CD4-positive, alpha-beta T cell (primary cell): Measurements from ENCODE around the gene VHLL. TPM values are rescaled to one million over a fixed set of nuclear protein-coding genes. Genes with fewer than 3 reads are reported as not detected.
"Not testable (repeated sequence)": the region's sequence is repeated elsewhere in the genome, so short reads cannot be mapped to it uniquely, and the experiment has no call there.

Experiments used
- ATAC-seq: fragments of 200-7000 bp; cut with Tn5 transposase; one replicate; pipeline ENCODE4 v1.10.0; 2022; ENCODE audit warnings: mild to moderate bottlenecking; ENCODE audit not compliant: poor library complexity
- CTCF ChIA-PET: fragments of 350-600 bp; sonication (Branson Sonifier 250); formaldehyde crosslinking; loops from one replicate; lab custom pipeline; 2021; ENCODE audit warnings: antibody characterized with exemption, inconsistent platforms; lab: Charles Lee
- POLR2A ChIA-PET: fragments of 350-600 bp; sonication (Branson Sonifier 250); formaldehyde crosslinking; loops from one replicate; lab custom pipeline; 2021; ENCODE audit warnings: antibody characterized with exemption, inconsistent platforms; lab: Charles Lee
- DNase-seq, 14 experiments: peaks; one replicate each; pipeline ENCODE4 v3.0.0-alpha.2; 2013 to 2020; ENCODE audit warnings: mixed read lengths in 2 of 14
- H3K27ac ChIP-seq, 2 donors: one replicate each; pipeline versions ENCODE4 v1.5.1 to v1.7.0; 2013; ENCODE audit warnings: low read length in 2 of 2, low read depth in 1 of 2, mild to moderate bottlenecking in 1 of 2
- H3K27me3 ChIP-seq, 2 experiments: 1 replicate in 1 of 2; 2 replicates in 1 of 2; pipeline versions ENCODE4 v1.6.1 to v1.7.0; 2013; ENCODE audit warnings: low read length in 2 of 2, control low read depth in 1 of 2, mild to moderate bottlenecking in 1 of 2, moderate library complexity in 1 of 2; ENCODE audit not compliant: insufficient read depth in 2 of 2, control insufficient read depth in 1 of 2
- H3K36me3 ChIP-seq: one replicate; pipeline ENCODE4 v1.6.1; 2013; ENCODE audit warnings: low read length, control low read depth; ENCODE audit not compliant: insufficient read depth
- H3K4me1 ChIP-seq: one replicate; pipeline ENCODE4 v1.6.1; 2013; ENCODE audit warnings: low read length, control low read depth; ENCODE audit not compliant: insufficient read depth
- H3K4me3 ChIP-seq: one replicate; pipeline ENCODE4 v1.5.1; 2013; ENCODE audit warnings: mild to moderate bottlenecking, low read length, moderate library complexity
- H3K9me3 ChIP-seq, 2 experiments: 1 replicate in 1 of 2; 2 replicates in 1 of 2; pipeline versions ENCODE4 v1.6.1 to v1.7.0; 2013; ENCODE audit warnings: low read length in 2 of 2, mild to moderate bottlenecking in 2 of 2, control low read depth in 1 of 2, moderate library complexity in 1 of 2; ENCODE audit not compliant: control insufficient read depth in 1 of 2, insufficient read depth in 1 of 2
- H3K27ac Mint-ChIP-seq: one replicate; pipeline ENCODE4 v1.8.0; 2020; ENCODE audit warnings: mixed read lengths
- H3K27me3 Mint-ChIP-seq: one replicate; pipeline ENCODE4 v1.8.0; 2021; ENCODE audit warnings: mixed read lengths
- H3K36me3 Mint-ChIP-seq: one replicate; pipeline ENCODE4 v1.8.0; 2021; ENCODE audit warnings: low read depth, mixed read lengths
- H3K4me1 Mint-ChIP-seq: one replicate; pipeline ENCODE4 v1.8.0; 2021; ENCODE audit warnings: low read depth, mixed read lengths
- H3K4me3 Mint-ChIP-seq: one replicate; pipeline ENCODE4 v1.8.0; 2020; ENCODE audit warnings: mild to moderate bottlenecking, mixed read lengths
- H3K9me3 Mint-ChIP-seq: one replicate; pipeline ENCODE4 v1.8.0; 2020; ENCODE audit warnings: mixed read lengths
- intact Hi-C, 2 experiments: fragments of 100-400 bp; cut with DNase I in 1 of 2; cut with micrococcal nuclease in 1 of 2; formaldehyde crosslinking; loops; one replicate each; pipeline versions ENCODE4 v1.15.1 to v1.9.0; 2023 to 2025; cut with DNase I, micrococcal nuclease
- polyA plus RNA-seq, 2 donors: library from polyadenylated mRNA; unstranded; fragments of 120-200 nt; gene quantifications; one replicate each; pipeline ENCODE4 v1.2.1, GENCODE V29; 2013
- total RNA-seq, 174 experiments: library from RNA in 2 of 174; stranded (reverse) in 2 of 174; gene quantifications; one replicate each; pipeline ENCODE4 v1.2.3 and lab custom pipeline; 2021 to 2026
- TF ChIP-seq, protein P1 (sequence below): fragments of 200-600 bp; IDR thresholded peaks from one replicate; pipeline ENCODE4 v1.8.0; 2022; ENCODE audit warnings: antibody characterized with exemption, mild to moderate bottlenecking

Gene VHLL
- total RNA-seq: not detected
- not detected for polyA plus RNA-seq (2013, experiment 1 of 2)
- 0.12 TPM for polyA plus RNA-seq (2013, experiment 2 of 2)
- total RNA-seq (lab: John Stamatoyannopoulos, UW): 0 to 0.92 (median 0.11) reads per million in 172 experiments

DNA sequence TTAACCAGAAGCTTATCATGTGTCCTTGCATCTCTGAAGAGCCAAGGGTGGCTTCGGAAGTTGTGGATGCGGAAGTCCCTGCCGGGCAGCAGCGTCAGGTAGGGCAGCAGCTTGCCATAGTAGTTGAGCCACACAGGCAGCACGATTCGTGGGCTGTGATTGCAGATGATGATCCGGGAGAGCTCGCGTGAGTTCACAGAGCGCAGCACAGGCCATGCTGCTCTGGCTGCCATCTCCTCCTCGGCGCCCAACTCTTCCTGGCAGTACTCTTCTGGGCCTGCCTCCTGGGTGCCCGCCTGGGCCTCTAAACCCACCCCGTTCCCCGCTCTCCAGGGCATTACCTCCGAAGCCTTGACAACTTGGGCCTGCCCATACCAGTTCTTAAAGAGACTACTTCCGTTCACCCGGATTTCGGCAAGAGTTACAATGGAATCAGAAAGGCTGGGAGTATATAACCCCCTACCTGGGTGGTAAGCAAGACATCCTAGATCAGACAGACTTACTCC, at the start of gene VHLL:
Gene VHLL (minus strand): TSS at position 456 of the 506 bp plus-strand sequence. CDS start 118 bp downstream, at position 338.
- TF ChIP-seq, protein P1, sequence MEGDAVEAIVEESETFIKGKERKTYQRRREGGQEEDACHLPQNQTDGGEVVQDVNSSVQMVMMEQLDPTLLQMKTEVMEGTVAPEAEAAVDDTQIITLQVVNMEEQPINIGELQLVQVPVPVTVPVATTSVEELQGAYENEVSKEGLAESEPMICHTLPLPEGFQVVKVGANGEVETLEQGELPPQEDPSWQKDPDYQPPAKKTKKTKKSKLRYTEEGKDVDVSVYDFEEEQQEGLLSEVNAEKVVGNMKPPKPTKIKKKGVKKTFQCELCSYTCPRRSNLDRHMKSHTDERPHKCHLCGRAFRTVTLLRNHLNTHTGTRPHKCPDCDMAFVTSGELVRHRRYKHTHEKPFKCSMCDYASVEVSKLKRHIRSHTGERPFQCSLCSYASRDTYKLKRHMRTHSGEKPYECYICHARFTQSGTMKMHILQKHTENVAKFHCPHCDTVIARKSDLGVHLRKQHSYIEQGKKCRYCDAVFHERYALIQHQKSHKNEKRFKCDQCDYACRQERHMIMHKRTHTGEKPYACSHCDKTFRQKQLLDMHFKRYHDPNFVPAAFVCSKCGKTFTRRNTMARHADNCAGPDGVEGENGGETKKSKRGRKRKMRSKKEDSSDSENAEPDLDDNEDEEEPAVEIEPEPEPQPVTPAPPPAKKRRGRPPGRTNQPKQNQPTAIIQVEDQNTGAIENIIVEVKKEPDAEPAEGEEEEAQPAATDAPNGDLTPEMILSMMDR: no peak
- H3K27me3 ChIP-seq: no peaks in the 10 kb centered on the region
- Mint-ChIP-seq H3K27me3 (no peaks in the 10 kb centered on the region), H3K27ac (no peak within 1 kb of the TSS), H3K4me3 (peak within 1 kb of the TSS; percentile 15), H3K4me1 (peaks cover 17% of the 10 kb centered on the region), H3K36me3 (peaks cover 5% of the 10 kb centered on the region), H3K9me3 (no peaks in the 10 kb centered on the region)
- peaks cover 19% of the 10 kb centered on the region for H3K4me1 ChIP-seq
- no peaks in the 10 kb centered on the region for H3K9me3 ChIP-seq
- POLR2A ChIA-PET: interaction anchor here (0.6 kb wide), 1 partner anchor 202 kb away, joined by 3 read pairs; no protein-coding TSS in a partner anchor
- peaks cover 2% of the 10 kb centered on the region for H3K36me3 ChIP-seq
- CTCF ChIA-PET: no interaction called here
- no peak for ATAC-seq
- DNase-seq: no peak
- intact Hi-C loops: no loop called here
- H3K4me3 ChIP-seq: no peak within 1 kb of the TSS
- H3K27ac ChIP-seq: no peak within 1 kb of the TSS

DNA sequence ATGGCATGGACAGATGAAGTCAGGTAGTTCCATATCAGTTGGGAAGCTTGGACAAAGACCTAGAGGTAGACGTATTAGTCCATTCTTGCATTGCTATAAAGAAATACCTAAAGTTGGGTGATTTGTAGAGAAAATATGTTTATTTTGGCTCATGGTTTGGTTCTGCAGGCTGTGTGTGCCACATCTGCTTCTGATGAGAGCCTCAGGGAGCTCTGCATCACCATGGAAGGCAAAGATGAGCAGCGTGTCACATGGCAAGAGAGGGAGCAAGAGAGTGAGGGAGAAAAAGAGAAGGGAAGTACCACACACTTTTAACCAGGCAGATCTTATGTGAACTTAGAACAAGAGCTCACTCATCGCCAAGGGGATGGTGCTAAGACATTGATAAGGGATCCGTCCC, 48.2 kb upstream of the VHLL start:
- DNase-seq: no peak
- ChIA-PET POLR2A (no interaction called here), CTCF (interaction anchor here (0.7 kb wide), 1 partner anchor 480 kb away, joined by 3 read pairs; no protein-coding TSS in a partner anchor)
- Mint-ChIP-seq H3K9me3 (no peaks in the 10 kb centered on the region), H3K27me3 (no peaks in the 10 kb centered on the region), H3K4me1 (no peaks in the 10 kb centered on the region), H3K27ac (no peak overlapping the region), H3K36me3 (no peaks in the 10 kb centered on the region), H3K4me3 (no peak overlapping the region)
- intact Hi-C loops: no loop called here
- no peak overlapping the region for H3K4me3 ChIP-seq
- TF ChIP-seq, protein P1: no peak
- H3K9me3 ChIP-seq: no peaks in the 10 kb centered on the region
- H3K4me1 ChIP-seq: no peaks in the 10 kb centered on the region
- H3K27me3 ChIP-seq: no peaks in the 10 kb centered on the region
- H3K36me3 ChIP-seq: no peaks in the 10 kb centered on the region
- no peak for ATAC-seq
- H3K27ac ChIP-seq: no peak overlapping the region

DNA sequence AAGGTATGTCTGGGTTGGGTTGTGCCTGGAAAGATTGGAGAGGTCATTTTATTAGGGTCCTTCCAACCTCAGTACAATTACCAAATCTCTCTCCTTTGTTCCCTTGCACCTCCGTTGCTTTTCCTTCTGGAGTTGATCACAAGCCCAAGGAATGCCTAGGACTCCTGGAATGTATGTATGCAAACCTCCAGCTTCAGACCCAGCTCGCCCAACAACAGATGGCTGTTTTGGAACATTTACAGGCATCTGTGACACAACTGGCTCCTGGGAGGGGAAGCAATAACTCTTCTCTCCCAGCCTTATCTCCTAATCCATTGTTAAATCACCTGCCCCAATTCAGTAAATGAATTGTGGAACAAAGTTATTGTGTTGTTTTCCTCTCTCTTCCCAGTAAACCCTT, 47.5 kb upstream of the VHLL start:
- CTCF ChIA-PET: interaction anchor here (1.2 kb wide), 1 partner anchor 39 kb away, joined by 4 read pairs; no protein-coding TSS in a partner anchor

DNA sequence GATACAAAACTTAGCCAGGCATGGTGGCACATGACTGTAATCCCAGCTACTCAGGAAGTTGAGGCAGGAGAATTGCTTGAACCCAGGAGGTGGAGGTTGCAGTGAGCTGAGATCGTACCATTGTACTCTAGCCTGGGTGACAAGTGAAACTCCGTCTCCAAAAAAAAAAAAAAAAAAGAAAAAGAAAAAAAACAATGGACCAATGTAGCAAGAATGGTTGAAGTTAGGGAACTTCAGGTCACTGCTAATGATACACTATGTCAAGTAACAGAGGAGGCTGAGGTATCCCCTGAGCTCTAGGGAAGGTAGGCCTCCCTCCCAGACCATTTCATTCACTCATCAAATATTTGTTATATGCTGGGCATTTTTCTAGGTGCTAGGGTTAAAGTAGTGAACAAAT, 46.9 kb upstream of the VHLL start:
- H3K27ac ChIP-seq, POLR2A ChIA-PET, H3K27me3 ChIP-seq, DNase-seq, H3K9me3 Mint-ChIP-seq, H3K9me3 ChIP-seq, intact Hi-C loops, H3K4me3 Mint-ChIP-seq, H3K36me3 Mint-ChIP-seq, H3K27me3 Mint-ChIP-seq, H3K4me1 ChIP-seq, ATAC-seq, H3K4me1 Mint-ChIP-seq, H3K27ac Mint-ChIP-seq, H3K4me3 ChIP-seq, H3K36me3 ChIP-seq: not testable (repeated sequence)
- CTCF ChIA-PET: interaction anchor here (1.2 kb wide), 1 partner anchor 40 kb away, joined by 4 read pairs; no protein-coding TSS in a partner anchor

More for the DNA sequence above, 47.5 kb upstream of the VHLL start:
- Mint-ChIP-seq H3K4me3 (no peak overlapping the region), H3K27me3 (no peaks in the 10 kb centered on the region), H3K4me1 (no peaks in the 10 kb centered on the region), H3K36me3 (no peaks in the 10 kb centered on the region), H3K9me3 (no peaks in the 10 kb centered on the region), H3K27ac (no peak overlapping the region)
- H3K27me3 ChIP-seq: no peaks in the 10 kb centered on the region
- intact Hi-C loops: no loop called here
- H3K36me3 ChIP-seq: no peaks in the 10 kb centered on the region
- no peak for DNase-seq
- no peak overlapping the region for H3K27ac ChIP-seq
- H3K9me3 ChIP-seq: no peaks in the 10 kb centered on the region
- no peaks in the 10 kb centered on the region for H3K4me1 ChIP-seq
- no peak for ATAC-seq
- no peak overlapping the region for H3K4me3 ChIP-seq
- POLR2A ChIA-PET: no interaction called here
- TF ChIP-seq, protein P1: no peak
